Esophagus muscularis mucosa (tissue), 4 donors: Measurements from ENCODE around the gene SCRN2.

Experiments
- EP300 ChIP-seq: sonication (generic); formaldehyde crosslinking; IDR thresholded peaks from one replicate; pipeline ENCODE4 v1.6.1; 2017; ENCODE audit warnings: antibody characterized with exemption
- POLR2A ChIP-seq: fragments of 450-650 bp; IDR thresholded peaks from one replicate; pipeline ENCODE4 v1.6.1; 2017; ENCODE audit warnings: antibody characterized with exemption, moderate library complexity, mild to moderate bottlenecking, low read depth
- TF ChIP-seq, protein P1 (sequence below), 3 experiments: fragments of 200-600 bp in 2 of 3; fragments of 450-650 bp in 1 of 3; sonication (generic) in 2 of 3; IDR thresholded peaks; one replicate each; pipeline ENCODE4 v1.5.1; 2017 to 2019; ENCODE audit warnings: antibody characterized with exemption in 3 of 3, mild to moderate bottlenecking in 2 of 3, moderate library complexity in 1 of 3

DNA sequence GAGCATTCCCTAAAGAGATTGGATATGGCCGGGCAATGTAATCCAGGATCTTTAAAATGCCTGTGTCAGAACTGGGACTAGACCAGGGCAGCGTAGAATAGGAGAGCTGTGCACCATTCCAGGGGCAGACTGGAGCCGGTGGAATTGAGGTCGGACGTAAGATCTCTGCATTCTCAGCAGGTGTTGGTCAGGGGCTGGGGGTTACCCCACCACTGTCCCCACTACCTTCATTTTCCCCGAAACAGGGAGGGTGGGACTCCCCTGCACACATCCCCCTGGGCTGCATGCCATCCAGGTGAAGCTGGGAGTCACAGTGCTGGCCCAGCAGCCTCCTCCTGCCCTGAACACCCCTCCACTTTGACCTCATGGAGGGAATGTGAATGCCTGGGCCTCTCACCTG is 37.3 kb downstream of the SCRN2 start:
- TF ChIP-seq, protein P1, sequence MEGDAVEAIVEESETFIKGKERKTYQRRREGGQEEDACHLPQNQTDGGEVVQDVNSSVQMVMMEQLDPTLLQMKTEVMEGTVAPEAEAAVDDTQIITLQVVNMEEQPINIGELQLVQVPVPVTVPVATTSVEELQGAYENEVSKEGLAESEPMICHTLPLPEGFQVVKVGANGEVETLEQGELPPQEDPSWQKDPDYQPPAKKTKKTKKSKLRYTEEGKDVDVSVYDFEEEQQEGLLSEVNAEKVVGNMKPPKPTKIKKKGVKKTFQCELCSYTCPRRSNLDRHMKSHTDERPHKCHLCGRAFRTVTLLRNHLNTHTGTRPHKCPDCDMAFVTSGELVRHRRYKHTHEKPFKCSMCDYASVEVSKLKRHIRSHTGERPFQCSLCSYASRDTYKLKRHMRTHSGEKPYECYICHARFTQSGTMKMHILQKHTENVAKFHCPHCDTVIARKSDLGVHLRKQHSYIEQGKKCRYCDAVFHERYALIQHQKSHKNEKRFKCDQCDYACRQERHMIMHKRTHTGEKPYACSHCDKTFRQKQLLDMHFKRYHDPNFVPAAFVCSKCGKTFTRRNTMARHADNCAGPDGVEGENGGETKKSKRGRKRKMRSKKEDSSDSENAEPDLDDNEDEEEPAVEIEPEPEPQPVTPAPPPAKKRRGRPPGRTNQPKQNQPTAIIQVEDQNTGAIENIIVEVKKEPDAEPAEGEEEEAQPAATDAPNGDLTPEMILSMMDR (IDR thresholded peaks at IDR 0.05): no peak
- TF ChIP-seq EP300 (no peak), POLR2A (no peak)
